ENCODE results near the gene DDX4.

Gene DDX4

DNA sequence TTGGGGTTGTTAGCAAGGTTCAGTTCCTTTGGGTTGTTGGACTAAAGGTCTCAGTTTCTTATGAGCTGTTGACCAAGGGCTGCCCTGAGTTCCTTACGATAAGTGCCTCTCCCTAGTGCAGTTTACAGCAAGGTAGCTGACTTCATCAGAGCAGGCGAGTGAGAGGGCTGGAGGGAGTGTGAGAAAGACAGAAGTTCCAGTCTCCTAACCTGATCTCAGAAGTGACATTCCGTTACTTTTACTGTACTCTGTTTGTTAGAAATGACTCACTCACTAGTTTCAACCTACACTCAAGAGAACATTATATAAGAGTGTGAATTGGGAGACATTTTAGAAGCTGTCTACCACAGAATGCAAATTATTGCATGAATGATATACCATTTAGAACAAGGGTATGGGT lies 92.1 kb downstream of the DDX4 start:
- DNase-seq: no peak

DNA sequence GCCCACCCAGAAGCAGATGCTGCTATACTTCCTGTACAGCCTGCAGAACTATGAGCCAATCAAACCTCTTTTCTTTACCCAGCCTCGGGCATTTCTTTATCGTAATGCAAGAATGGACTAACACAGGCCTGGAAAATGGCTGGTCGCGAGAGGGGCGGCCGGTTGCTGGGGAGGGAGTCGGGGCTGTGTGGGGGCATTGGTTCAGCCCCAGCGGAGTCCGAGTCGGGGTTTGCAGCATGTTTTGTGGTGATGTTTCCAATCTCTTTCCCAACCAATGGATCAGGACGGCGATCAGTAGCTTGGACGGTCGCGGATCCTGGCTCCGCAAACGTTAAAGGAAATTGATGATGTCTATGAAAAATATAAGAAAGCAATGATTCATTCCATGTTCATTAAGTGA lies 94.6 kb downstream of the DDX4 start:
- DNase-seq: no peak

DNA sequence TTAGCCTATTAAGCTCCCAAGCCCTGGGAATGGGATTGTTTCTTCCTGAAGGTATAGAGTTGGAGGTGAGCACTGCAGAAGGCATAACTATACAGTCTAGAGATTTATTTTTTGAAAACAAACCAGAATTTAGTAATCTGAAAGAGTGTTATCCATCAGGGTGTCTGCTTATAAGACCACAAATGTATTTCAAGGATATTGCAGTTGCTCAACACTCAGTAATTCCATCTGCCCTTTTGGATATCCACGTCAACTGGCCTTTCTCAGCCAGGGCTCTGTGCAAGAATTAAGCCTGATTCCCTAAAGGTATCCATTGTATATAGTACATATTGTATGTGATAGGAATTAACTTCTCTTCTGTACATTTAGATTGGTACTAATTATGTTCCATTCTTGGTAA lies 98.3 kb downstream of the DDX4 start:
- no peak for DNase-seq

DNA sequence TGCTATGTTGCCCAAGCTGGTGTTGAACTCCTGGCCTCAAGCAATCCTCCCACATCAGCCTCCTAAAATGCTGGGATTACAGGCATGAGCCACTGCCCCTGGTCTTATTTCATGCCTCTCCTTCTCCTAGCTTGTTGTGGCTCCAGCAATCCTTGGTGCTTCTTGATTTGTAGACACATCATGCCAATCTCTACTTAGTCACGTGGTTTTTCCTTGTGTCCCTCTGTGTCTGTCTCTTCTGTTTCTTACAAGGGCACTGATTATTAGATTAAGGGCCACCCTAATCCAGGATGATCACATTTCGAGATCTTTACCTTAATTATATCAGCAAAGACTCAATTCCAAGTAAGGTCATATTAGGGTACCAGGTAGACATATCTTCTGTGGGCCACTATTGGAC lies 104.1 kb downstream of the DDX4 start:
- no peak for DNase-seq

GRCh38 chr5:55847837-55848236 lies 110.0 kb downstream of the DDX4 start:
- DNase-seq: no peak

GRCh38 chr5:55848783-55849182 lies 110.9 kb downstream of the DDX4 start:
- DNase-seq: no peak

DNA sequence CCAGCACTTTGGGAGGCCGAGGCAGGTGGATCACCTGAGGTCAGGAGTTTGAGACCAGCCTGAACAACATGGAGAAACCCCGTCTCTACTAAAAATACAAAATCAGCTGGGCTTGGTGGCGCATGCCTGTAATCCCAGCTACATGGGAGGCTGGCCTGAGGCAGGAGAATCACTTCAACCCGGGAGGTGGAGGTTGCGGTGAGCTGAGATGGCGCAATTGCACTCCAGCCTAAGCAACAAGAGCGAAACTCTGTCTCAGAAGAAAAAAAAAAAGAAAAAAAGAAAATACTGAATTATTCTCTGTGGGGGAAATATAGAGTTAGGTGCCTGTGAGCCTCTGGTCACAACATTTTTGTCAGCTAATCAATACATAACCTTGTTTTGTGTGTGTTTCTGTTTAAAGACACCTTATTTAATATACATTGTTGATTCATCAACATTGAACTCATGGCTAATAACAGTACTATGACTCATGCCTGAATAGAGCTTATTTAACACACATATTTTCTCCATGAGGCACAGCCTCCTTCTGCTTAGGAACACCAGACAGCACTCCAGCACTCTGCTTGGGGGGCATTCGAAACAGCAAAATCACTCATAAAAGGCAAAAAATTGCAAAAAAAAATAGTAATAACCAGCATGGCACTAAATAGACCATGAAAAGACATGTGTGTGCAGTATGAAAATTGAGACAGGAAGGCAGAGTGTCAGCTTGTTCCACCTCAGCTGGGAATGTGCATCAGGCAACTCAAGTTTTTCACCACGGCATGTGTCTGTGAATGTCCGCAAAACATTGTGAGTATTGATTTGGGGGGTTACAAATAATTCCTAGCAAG lies 113.2 kb downstream of the DDX4 start, which contains the start of gene IL31RA:
Gene IL31RA (plus strand): TSS at position 519 of the 836 bp plus-strand sequence. CDS start 214 bp downstream, at position 733.
- DNase-seq: peak; percentile 53

DNA sequence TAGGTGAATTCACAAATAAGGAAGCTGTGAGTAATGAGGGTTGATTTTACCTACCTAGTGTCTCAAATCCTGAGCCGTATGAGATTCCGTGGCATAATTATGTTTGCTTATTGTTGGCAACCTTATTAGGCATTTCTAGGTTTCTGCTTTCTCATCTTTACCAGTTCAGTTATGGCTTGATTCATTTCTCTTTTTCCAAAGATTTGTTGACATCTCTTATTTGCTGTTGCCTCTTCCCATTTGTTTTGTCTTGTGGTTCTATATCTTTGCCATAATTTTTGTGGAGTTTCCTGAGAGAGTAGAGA lies 113.8 kb downstream of the DDX4 start:
- no peak for DNase-seq

- no peak for DNase-seq
Observed at GRCh38 chr5:55852503-55852902, 114.6 kb downstream of the DDX4 start.

DNA sequence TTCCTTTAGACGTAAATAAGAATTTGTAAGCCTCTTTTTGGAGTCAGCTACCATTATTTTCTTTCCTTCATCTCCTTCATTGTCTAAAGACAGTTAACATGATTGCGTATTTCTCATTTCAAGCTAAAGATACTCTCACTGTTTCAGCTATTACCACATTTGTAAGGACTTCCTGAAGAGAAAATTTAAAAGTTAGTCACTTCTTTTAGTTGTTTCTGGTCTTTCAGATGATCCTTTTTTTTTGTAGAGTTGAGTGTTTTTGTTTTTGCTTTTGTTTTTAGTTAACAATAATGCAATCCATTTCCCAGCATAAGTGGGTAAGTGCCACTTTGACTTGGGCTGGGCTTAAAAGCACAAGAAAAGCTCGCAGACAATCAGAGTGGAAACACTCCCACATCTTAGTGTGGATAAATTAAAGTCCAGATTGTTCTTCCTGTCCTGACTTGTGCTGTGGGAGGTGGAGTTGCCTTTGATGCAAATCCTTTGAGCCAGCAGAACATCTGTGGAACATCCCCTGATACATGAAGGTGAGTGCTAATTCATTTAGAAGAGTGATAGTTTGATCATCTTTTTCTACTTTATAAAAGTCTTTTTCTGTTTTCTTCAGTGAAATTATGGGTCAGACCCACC lies 115.3 kb downstream of the DDX4 start:
- peak; percentile 86 for DNase-seq

DNA sequence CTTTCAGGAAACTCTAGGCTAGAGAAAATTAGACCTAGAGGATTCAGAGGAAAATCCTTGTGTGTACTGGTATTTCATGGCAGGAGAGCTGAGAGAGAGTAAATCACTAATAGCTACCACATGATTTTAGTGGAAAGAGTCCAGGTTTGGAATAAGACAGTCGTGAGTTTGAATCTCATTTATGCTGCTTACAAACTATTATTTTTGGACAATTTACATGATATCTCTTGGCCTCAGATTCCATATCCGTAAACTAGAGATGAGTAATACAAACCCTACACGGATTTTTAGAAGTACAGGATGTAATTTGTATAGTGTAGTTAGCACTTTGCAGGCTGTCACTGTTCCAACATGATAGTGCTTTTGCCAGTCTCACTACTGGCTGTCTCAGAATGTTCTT lies 116.0 kb downstream of the DDX4 start:
- DNase-seq: no peak

DNA sequence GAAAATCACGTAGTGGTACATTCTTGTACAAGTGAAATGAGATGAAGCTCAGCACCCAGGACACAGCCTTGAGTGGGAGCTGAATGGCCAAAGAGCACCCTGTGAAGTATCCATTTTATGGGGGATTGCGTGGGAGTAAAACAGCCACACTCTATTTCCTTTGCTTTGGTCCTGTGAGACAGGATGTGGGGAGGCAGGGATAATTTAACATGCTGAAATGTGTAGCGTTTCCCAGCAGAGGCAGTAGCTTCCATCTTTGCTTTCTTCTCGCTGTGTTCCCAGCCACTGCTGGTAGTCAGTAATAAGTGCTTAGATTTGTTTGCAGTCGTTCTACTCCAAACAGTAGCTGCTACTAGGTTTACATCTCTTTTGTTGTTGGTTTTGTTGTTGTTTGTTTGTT lies 117.6 kb downstream of the DDX4 start:
- DNase-seq: no peak

DNA sequence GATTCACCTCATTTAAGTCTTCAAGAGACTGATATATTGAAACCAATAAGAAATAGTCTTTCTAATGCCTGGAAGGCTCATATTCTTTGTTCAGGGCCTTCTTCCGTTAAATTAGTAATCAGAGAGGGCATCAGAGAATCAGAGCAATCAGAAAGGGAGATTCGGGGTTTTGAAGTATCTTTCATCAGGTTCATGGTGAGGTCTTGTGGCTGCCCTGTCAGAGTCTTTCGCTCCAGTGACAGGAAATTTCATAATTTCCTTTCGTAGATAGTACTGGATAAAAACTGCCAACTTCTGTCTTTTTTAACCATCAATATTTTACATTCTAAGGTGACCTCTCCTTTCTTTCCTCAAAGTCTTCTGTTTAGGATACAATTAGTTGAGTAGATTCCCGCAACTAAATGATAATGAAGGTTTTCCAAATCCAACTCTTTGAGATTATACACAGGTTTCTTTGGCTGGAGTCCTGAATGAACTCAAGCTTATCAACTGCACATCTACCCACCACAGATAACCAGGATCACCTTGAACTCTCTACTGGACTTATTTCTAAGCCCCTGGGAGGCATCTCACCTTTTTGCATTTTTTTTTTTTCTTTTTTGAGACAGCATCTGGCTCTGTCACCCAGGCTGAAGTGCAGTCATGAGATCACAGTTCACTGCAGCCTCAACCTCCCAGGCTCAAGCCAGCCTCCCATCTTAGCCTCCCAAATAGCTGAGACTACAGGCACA lies 118.8 kb downstream of the DDX4 start:
- DNase-seq: peak; percentile 87

- no peak for DNase-seq
Observed at GRCh38 chr5:55857247-55857640, 119.4 kb downstream of the DDX4 start.

GRCh38 chr5:55858104-55858503 lies 120.2 kb downstream of the DDX4 start:
- no peak for DNase-seq

DNA sequence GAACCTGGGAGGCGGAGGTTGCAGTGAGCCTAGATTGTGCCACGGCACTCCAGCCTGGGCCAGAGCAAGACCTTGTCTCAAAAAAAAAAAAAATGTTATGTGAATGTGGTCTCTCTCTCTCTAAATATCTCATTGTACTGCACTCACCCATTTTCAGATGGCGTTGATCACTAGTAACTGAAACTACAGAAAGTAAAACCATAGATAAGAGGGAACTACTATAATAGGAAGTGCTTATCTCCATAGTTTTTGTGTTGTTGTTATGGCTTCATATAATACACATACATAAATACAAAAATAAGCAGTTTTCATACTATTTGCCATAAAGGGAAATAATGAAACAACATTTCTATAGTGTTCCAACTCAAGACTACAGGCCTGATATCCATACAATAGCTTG lies 122.4 kb downstream of the DDX4 start:
- peak; percentile 76 for DNase-seq

- DNase-seq: no peak
Observed at GRCh38 chr5:55860709-55861108, 122.8 kb downstream of the DDX4 start.

DNA sequence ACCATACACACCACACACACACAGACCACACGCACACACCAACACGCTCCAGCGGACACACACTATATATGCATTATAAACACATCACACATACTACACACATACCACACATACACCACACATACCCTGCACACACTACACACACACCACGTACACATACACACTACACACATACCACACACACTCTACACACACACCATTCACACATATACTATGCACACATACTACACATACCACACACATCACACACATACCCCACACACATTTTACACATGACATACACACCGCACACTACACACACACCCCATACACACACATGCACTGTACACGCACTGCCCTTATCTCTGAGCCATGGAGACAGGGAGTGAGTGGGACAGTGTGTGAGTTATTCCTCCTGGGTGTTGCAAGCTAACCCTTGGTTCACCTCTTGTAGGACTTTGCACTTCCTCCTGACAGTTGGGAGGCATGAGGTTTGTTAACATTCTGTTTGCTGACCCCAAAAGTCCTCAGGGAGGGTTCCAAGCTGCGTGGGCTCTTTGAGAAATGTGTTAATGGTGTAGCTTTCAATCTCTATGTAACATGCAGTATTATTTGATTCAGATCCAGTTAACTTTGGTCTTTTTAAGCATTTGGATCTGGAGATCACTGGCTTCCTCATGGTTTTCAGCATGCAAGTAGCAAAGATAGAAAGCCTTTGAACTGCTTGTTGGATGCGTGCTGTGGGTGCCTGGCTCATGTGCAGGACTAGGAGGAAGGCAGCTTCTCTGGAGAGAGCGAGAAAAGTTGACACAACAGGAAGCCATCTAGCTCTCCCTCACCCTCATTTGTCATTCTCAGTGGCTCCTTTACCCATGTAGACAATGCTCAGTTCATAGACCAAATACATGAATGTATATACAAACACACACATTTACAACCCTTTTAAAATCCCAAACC lies 127.0 kb downstream of the DDX4 start:
- DNase-seq: peak; percentile 64

- no peak for DNase-seq
Observed at GRCh38 chr5:55865831-55866230, 128.0 kb downstream of the DDX4 start.

DNA sequence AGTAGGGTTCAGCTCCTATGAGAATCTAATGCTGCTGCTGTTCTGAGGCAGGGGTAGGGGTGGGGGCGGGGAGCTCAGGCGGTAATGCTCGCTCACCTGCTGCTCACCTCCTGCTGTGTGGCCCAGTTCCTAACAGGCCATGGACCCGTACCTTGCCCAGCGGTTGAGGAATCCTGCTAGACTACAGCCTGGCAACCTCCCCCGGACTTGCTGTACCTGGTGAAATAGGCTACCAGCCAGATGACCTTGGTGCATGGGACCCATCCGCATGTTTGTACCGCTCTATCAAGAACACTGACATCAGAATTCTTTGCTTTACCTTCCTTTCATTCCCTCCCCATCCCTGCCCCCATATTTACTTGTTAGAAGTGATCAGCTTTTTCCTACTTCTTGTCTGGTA lies 128.6 kb downstream of the DDX4 start:
- DNase-seq: no peak

Data from inflammatory macrophage treated with lipopolysaccharide for 4 hours (primary cell).